Hematopoietic multipotent progenitor cell treated with erythropoietin and hydrocortisone succinate and interleukin-3 and kit ligand, for 4 days (in vitro differentiated cells): ENCODE results near the gene PEPD.

Source experiments
- DNase-seq: peaks from one replicate; pipeline ENCODE4 v3.0.0-alpha.2; 2015

Gene PEPD

GRCh38 chr19:33404506-33405253, 116.9 kb downstream of the PEPD start:
- DNase-seq: no peak

- DNase-seq: no peak
Measured at GRCh38 chr19:33403973-33404304, 117.7 kb downstream of the PEPD start.

GRCh38 chr19:33403221-33403972, 118.2 kb downstream of the PEPD start:
- DNase-seq: no peak

- DNase-seq: peak; percentile 28
Measured at GRCh38 chr19:33402421-33403220, 119.0 kb downstream of the PEPD start.

- DNase-seq: no peak
Measured at GRCh38 chr19:33401683-33402420, 119.7 kb downstream of the PEPD start.

GRCh38 chr19:33400856-33401682, 120.5 kb downstream of the PEPD start:
- DNase-seq: no peak

- no peak for DNase-seq
Measured at GRCh38 chr19:33399745-33400681, 121.6 kb downstream of the PEPD start.

- no peak for DNase-seq
Measured at GRCh38 chr19:33399081-33399744, 122.4 kb downstream of the PEPD start.

GRCh38 chr19:33398361-33399060, 123.1 kb downstream of the PEPD start:
- DNase-seq: no peak

GRCh38 chr19:33397536-33398360, 123.8 kb downstream of the PEPD start:
- DNase-seq: no peak

- no peak for DNase-seq
Measured at GRCh38 chr19:33396701-33397535, 124.7 kb downstream of the PEPD start.

GRCh38 chr19:33395561-33396550, 125.7 kb downstream of the PEPD start:
- no peak for DNase-seq

GRCh38 chr19:33394723-33395560, 126.6 kb downstream of the PEPD start:
- no peak for DNase-seq

- DNase-seq: peak; percentile 26
Measured at GRCh38 chr19:33394006-33394722, 127.4 kb downstream of the PEPD start.
